Activated naive CD4-positive, alpha-beta T cell (primary cell): ENCODE measurements around the gene YWHAE.
A peak's percentile ranks its signal among the peaks of the same experiment; 100 is the strongest.
"Not testable (repeated sequence)": the region's sequence is repeated elsewhere in the genome, so short reads cannot be mapped to it uniquely, and the experiment has no call there.

Experiments
- DNase-seq, 4 experiments: peaks; one replicate each; lab custom pipeline; 2025; lab: John Stamatoyannopoulos, UW

The YWHAE gene

DNA sequence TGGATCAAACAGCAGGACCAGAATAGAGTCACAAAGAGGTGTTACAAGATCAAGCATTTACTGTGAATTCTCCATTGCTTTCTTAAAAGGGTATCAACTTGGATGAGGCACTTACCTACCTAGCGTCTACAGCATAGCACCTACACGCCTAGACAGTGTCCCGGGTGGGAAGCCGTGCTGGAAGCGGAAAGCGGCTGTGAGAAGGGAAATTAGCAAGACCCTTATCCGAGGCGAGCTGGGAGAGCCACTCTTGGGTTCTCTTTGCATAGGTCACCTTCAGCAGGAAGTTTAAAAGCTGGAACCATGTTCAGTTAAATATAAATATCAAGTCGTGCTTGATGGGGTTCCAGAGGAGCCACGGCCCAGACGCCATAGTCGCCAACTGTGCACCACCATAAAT is 74.3 kb downstream of the YWHAE start:
- no peak for DNase-seq

DNA sequence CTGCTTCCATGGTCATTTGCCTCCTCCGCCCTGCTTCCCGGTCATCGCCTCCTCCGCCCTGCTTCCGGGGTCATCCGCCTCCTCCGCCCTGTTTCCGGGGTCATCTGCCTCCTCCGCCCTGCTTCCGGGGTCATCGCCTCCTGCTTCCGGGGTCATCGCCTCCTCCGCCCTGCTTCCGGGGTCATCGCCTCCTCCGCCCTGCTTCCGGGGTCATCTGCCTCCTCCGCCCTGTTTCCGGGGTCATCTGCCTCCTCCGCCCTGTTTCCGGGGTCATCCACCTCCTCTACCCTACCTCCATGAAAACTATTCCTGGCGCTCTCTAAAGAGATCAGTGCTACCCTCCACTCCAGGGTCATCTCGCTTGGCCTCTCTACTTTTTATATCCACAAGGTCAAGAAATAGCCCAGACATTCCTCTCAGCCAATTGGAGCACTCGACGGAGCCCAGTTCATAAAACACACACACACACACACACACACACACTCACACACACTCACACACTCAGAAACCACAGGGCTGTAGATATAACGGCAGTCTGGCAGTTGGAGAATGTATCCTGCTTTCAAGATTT is 75.7 kb downstream of the YWHAE start:
- no peak for DNase-seq

DNA sequence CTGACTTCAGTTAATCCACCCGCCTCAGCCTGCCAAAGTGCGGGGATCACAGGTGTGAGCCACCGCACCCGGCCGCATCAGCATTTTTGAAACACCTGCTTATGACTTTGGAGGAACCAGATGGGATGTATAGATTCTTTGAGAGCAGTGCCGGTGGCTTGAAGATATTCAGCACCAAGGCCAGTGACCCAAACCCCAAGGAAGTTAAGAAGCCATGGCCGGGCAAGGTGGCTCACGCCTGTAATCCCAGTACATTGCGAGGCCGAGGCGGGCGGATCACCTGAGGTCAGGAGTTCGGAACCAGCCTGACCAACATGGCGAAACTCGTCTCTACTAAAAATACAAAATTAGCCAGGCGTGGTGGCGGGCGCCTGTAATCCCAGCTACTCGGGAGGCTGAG is 76.7 kb downstream of the YWHAE start:
- DNase-seq = no peak

DNA sequence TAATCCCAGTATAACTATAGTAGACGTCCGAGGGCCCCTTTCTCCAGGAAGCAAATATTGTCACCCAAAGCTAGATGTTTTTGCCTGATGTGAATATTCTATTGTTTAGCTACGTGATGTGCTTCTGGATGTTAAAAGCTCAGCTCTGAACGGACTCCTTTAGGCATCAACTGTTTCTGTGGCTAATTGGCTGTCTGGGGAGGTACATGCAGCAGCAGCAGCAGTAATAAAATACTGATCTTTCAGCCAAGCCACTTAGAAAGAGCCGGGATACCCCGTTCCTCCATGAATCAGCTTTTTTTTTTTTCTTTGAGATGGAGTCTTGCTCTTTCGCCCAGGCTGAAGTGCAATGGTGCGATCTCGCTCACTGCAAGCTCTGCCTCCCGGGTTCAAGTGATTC is 77.5 kb downstream of the YWHAE start:
- DNase-seq = no peak

DNA sequence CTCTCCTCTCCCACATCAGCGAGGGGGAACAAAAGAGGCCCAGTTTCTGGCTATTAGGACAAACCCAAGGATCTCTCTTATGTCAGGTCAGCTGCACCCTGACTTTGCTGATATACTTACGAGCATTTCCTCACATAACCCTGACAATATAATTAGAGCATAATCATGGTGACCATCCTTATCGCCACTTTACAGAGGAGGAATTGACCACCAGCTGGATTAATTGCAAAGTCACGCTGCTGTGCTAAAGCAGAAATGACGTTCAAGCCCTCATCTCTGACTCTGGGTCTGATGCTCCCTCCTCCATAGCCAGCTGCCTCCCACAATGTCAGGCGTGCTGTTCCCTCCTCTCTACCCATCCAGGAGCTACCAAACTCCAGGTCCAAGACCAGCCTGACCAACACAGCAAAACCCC is 78.0 kb downstream of the YWHAE start:
- DNase-seq = no peak

DNA sequence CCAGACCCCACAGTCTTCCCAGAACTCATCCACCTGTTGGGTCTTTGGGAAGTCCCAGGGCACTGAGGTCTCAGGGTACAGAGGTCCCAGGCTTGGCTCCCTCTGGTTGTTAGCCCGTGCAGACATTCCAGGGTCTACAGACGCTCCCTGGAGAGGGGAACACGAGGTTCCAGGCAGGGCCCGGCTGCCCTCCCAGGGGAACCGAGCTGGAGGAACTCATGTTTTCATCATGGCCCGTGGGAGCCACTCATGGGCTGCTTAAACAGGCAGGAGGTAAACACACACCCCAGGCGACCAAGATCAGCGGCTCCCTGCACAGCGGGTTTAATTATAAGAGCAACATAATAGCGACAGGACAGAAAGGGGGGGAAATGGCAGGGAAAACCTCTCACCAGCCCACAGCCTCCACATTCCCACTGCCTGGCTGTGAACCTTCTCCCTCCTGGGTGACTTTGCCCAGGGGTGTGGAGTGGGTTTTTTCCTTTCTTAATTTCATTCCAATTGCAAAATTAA is 84.1 kb downstream of the YWHAE start:
- DNase-seq = no peak

DNA sequence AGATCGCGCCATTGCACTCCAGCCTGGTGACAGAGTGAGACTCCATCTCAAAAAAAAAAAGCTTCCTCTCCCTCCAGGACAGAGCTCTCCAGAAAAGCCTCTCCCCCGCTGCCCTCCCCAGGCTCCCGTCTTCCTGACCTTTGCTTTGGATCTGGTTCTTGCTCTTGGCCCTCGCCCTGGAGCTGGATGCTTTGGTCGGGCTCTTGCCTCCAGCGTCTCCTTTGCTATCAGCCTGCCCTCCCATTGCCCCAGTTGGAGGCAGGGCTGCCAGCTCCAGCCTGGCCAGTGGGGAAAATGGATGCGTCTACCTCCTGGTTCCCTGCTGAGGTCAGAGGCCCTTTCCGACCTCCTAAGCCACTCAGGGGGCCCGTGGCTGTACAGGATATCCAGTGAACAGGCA is 84.6 kb downstream of the YWHAE start:
- DNase-seq = no peak

DNA sequence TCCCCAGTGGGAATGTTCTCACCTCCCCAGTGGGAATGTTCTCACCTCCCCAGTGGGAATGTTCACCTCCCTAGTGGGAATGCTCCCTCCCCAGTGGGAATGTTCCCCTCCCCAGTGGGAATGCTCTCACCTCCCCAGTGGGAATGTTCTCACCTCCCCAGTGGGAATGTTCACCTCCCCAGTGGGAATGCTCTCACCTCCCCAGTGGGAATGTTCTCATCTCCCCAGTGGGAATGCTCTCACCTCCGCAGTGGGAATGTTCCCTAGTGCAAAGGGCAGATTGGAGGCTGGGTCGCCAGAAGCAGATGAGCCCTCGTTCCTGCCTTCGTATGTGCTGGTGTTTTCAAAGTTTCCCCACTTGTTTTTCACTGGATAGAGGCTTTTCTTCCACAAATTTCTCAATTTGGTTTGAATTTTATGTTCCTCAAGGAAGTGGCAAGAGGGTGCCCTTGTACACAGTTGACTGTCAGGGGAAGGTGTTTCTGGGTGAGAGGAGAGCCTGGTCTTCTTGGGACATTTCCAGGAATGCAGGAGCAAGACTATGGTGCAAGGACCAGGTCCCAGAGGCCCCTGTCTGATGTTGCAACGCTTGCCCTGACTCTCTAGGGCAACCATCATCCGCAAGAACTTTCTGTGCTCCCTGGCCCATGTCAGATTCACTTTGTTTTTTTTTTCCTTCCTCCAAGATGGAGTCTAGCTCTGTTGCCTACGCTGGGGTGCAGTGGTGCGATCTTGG is 86.6 kb downstream of the YWHAE start:
- DNase-seq = no peak

DNA sequence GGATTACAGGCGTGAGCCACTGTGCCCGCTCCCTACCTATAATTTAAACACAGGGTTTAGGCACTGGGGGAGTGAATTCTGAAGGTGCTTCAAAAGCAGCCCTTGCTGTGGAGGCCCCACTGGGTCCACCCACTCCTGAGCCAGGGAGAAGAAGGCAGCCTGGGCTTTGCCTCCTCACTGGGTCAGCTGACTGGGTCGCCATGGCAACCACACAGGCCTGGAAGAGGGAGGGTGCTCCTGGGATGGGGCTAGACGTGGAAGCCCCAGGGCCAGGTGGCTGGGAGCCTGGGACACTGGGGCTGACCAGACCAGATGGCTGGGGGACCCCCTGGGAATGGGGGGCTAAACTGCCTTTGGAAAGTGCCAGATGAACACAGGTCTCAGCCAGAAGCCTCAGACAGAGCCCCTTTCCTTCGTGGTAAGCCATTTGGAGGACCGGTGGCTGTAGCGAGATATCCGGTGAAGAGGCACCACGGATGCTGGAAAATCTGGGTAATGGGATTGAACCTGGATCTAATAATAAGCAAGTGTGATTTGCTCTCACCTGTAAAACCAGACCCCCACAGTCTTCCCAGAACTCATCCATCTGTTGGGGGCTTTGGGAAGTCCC is 87.7 kb downstream of the YWHAE start:
- DNase-seq = no peak

DNA sequence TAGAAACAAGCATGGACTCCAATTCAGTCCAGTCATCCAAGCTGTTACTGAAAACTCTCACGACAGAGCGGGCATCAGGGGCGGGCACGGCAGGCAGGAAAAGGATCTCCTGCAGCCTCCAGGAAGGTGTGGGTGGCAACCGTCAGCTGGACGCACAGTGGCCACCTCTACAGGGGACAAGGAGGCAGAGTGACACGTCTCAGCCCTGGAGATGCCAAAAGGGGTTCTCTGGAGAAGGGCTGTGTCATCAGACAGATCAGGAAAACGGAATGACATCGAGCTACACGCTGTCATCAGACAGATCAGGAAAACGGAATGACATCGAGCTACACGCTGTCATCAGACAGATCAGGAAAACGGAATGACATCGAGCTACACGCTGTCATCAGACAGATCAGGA is 92.2 kb downstream of the YWHAE start:
- not testable (repeated sequence) for DNase-seq

DNA sequence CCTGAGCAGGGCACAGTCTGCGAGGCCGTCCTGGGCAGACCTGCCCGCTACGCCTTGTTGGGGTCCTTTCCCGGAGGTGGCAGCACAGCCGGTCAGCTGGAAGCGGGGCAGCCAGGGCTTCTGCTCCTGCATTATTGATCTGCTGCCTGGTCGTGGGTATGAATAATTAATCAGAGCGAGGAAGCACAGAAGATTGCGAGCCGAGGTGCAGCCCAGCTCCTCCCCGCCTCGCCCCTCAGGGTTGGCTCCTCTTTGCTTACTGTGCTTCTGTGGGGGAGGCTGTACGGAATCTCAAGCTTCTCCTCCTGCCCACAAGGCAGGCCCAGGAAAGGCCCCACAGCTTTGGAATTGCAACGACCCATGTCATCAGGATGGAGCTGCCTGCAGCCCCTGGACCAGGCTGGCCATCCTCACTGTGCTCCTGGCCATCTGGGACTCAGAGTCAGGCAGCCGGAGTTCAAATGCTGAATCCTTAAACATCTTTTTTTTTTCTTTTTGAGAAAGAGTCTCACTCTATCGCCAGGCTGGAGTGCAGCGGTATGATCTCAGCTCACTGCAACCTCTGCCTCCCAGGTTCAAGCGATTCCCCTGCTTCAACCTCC is 95.0 kb downstream of the YWHAE start:
- DNase-seq = no peak

DNA sequence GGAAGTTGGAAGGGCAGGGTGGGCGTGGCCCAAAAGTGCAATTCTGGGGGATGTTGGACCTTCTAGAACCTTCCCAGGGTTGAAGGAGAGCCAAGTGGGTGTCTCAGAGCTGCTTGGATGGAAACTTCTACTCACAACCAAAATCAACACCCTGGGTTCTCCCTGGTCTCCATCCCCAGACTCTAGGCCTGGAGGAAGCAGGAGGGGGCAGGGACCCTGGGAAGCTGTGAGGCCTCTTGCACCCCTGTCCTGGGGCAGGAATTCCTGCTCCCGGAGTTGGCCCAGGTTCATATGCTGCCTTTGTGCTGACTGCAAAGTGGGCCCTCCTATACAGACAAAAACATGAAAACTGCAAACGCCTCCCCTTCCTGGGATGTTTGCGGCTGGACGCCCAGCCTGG is 95.5 kb downstream of the YWHAE start:
- DNase-seq = no peak

DNA sequence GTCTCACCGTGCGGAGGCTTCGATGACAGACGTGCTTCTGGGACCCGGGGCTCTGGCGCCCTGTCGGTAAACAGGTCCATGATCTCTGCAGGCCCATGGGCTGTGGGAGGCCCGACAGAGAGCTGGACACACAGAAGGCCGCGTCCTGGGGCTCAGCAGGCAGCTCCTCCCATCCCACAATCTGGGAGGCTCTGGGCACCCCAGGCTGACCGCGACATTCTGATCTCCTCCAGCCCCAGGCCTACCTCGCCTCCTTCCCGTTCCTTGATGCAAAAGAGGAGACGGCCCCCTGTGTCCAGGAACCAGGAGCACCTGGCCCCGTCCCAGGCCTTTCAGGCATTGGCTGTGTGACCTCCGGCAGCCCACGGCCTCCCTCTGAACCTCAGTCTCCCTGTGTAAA is 97.3 kb downstream of the YWHAE start:
- no peak for DNase-seq

DNA sequence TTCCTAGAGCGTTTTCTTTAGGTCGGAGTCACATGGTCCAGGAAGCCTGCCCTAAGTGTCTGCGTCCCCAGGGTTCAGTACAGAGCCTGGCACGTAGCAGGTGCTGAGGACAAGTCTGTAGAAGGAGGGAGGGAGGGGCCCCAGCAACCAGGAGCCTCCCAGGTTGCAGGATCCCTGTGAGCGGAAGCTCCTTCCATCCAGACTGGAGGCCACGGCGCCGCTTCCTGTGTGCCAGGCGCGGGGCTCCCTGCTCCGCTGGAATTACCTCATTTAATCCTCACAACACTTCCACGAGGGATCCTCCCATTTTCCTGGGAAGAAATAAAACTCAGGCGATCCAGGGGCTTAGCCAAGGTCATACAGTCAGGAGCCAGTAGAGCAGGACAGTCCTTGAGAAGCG is 98.5 kb downstream of the YWHAE start:
- DNase-seq = no peak

DNA sequence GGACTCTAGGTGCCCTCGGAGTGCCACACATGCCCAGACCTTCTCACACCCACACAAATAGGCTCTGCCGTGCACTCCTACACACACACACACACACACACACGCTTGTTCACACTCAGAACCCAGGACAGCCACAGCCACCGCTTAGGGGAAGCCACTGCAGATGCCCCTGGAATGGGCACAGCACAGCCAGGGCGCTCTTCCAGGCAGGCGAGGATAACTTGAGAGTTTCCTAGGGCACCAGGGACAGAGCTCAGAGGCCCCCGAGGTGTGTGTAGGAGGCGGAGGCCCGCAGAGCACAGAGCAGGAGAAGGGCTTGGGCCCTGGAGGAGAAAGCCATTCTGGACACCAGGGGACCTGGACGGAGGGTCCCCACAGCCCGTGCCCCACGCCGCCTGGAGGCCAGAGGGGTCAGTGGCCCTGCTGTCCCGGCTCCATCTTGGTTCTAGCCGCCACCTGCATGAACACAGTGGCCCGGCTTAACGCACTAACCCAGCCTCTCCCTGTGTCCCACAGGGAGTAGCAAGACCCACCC is 99.6 kb downstream of the YWHAE start:
- DNase-seq = no peak

DNA sequence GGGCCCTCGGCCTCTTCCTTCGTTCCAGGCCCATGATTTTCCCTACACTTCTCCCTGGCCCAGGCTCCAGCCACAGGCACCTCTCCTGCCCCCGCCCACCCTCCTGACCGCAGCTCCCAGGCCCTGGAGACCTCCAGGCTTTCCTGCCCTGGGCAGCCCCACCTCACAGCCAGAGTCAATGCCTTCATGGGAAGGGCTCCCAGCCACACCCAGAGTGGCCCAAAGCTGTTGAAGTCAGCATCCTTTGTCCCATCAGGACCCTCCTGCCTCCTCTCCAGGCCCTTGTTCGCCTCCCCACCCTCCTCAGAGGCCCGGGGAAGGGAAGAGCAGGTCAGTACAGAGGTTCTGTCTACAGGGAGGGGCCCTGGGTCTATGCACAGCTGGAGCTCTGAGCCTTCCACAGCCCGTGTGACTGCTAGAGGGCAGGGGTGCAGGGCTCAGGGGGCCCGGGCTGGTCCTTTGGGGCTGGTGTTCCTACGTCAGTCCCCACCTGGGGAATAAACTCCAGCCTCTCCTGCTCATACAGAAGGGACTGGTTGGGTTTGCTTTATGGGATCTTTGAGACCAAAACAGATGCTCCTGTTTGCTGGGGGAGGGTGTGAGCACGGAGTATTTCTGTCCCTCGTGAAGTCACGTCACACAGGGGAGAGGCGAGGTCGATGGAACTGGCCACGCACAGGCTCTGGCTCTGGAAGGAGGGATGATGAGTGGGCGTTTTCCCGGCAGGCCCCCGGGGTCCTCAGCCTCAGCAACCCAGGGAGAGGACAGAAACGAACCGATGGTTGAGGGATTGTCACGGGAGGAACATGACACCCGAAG is 100.3 kb downstream of the YWHAE start:
- no peak for DNase-seq

DNA sequence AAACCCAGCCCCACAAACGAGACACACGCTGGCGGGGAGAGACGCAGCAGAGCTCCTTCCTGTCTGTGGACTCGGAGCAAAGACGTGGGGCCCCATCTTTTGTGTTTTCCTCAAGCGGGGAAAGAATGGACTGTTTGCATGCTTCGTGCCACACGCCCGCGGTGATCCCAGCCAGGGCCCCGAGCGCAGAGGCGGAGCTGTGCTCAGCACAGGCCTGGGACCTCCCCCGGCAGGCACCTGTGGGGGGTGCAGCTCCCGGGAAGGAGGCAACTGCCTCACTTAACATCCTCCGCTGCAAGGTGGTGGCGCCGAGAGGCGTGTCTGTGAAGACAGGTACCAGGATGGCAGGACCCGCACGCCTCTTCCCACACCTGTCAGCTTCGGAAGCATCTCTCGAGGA is 101.4 kb downstream of the YWHAE start:
- peak in 2 of 4 experiments; percentile 36 to 43 for DNase-seq
